IPS DF 6.9 (cell line): Measurements from ENCODE around the gene CARMIL1.
"Not testable (repeated sequence)": the region's sequence is repeated elsewhere in the genome, so short reads cannot be mapped to it uniquely, and the experiment has no call there.

ENCODE experiments used
- DNase-seq: peaks from one replicate; pipeline ENCODE4 v3.0.0-alpha.2; 2013; ENCODE audit warnings: low read depth, low spot score
- H3K27ac ChIP-seq: one replicate; pipeline ENCODE4 v1.5.1; 2013; ENCODE audit warnings: low read length, control low read depth
- H3K27me3 ChIP-seq: 2 replicates; pipeline ENCODE4 v1.6.1; 2013; ENCODE audit warnings: mild to moderate bottlenecking, low read length; ENCODE audit not compliant: control insufficient read depth, insufficient read depth
- H3K36me3 ChIP-seq: 2 replicates; pipeline ENCODE4 v1.6.1; 2013; ENCODE audit warnings: low read length; ENCODE audit not compliant: control insufficient read depth, insufficient read depth
- H3K4me1 ChIP-seq: 2 replicates; pipeline ENCODE4 v1.6.1; 2013; ENCODE audit warnings: low read length; ENCODE audit not compliant: control insufficient read depth, insufficient read depth
- H3K4me3 ChIP-seq: 2 replicates; pipeline ENCODE4 v1.5.1; 2013; ENCODE audit warnings: mild to moderate bottlenecking, low read length
- H3K9me3 ChIP-seq: 2 replicates; pipeline ENCODE4 v1.6.1; 2013; ENCODE audit warnings: low read length, inconsistent platforms; ENCODE audit not compliant: control insufficient read depth, insufficient read depth
- WGBS: extraction: QIAGEN DNeasy Blood & Tissue Kit; methylation state at CpG from one replicate; pipeline ENCODE4 v1.1.7; 2013; ENCODE audit warnings: mixed read lengths, missing lambda C conversion rate; ENCODE audit not compliant: insufficient read length, insufficient coverage; 5-methylcytosine and 5-hydroxymethylcytosine counted together

Gene CARMIL1

GRCh38 chr6:25369036-25369432 is 89.9 kb downstream of the CARMIL1 start:
- DNase-seq = no peak
- H3K36me3 ChIP-seq = no peaks in the 10 kb centered on the region
- no peak overlapping the region for H3K27ac ChIP-seq

DNA sequence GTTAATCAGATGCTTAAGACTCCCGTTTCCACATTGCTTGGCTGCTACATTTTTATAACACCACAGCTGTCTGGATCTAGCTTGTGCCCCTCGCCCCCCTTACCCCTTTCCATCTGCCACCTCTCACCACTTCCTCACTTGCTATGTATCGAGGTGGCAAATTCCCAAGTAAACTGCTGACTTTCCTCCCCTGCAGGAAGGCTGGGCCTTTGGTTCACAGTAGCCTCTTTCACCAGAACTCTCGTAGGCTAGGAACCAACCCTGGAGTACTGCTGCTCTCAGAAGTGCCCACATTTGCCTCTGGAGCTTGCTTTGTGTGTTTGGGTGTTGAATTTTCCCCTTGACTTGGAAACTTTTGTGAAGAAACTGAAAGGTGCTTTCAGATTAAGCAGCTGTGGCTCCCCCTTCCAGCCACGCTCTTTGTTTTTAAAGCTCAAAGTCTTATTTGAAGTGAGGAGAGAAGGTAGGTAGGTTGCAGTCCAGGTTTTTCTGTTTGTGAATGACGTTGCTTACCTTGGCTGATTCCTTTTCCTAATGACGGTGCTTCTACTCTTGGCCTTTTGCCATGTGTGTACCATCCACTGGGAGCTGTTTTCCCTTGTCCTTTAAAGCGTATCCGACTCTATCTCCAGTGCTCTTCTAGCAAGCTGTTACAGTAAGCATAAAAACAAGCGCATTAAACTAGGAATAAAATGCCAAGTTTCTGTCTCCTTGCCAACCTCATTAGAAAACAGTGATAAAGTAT is 90.4 kb downstream of the CARMIL1 start:
- no peak overlapping the region for H3K27ac ChIP-seq
- H3K4me1 ChIP-seq = peaks cover 7% of the 10 kb centered on the region
- no peaks in the 10 kb centered on the region for H3K36me3 ChIP-seq
- H3K4me3 ChIP-seq = no peak overlapping the region
- no CpG with 5 or more reads among the region's 10 CpGs for WGBS
- no peaks in the 10 kb centered on the region for H3K9me3 ChIP-seq
- DNase-seq = no peak
- no peaks in the 10 kb centered on the region for H3K27me3 ChIP-seq

More at GRCh38 chr6:25369036-25369432, 89.9 kb downstream of the CARMIL1 start:
- H3K4me1 ChIP-seq = peaks cover 7% of the 10 kb centered on the region
- no peaks in the 10 kb centered on the region for H3K27me3 ChIP-seq
- H3K4me3 ChIP-seq = no peak overlapping the region
- H3K9me3 ChIP-seq = no peaks in the 10 kb centered on the region
- no CpG with 5 or more reads among the region's 6 CpGs for WGBS

GRCh38 chr6:25370178-25371036 is 91.2 kb downstream of the CARMIL1 start:
- Histone ChIP-seq H3K9me3 (no peaks in the 10 kb centered on the region), H3K4me3 (no peak overlapping the region), H3K4me1 (peaks cover 7% of the 10 kb centered on the region), H3K27ac (no peak overlapping the region), H3K36me3 (no peaks in the 10 kb centered on the region), H3K27me3 (no peaks in the 10 kb centered on the region)
- no CpG with 5 or more reads among the region's 10 CpGs for WGBS
- no peak for DNase-seq

GRCh38 chr6:25371037-25371347 is 91.8 kb downstream of the CARMIL1 start:
- Histone ChIP-seq H3K9me3 (no peaks in the 10 kb centered on the region), H3K36me3 (no peaks in the 10 kb centered on the region), H3K27ac (no peak overlapping the region), H3K4me1 (peaks cover 7% of the 10 kb centered on the region), H3K4me3 (no peak overlapping the region), H3K27me3 (no peaks in the 10 kb centered on the region)
- DNase-seq = no peak
- no CpG with 5 or more reads among the region's 2 CpGs for WGBS

GRCh38 chr6:25375125-25375524 is 96.0 kb downstream of the CARMIL1 start:
- H3K4me1 ChIP-seq = no peaks in the 10 kb centered on the region
- no peak overlapping the region for H3K4me3 ChIP-seq
- DNase-seq = no peak
- H3K27me3 ChIP-seq = no peaks in the 10 kb centered on the region
- WGBS = no CpG with 5 or more reads among the region's 1 CpG
- H3K27ac ChIP-seq = no peak overlapping the region
- no peaks in the 10 kb centered on the region for H3K9me3 ChIP-seq
- no peaks in the 10 kb centered on the region for H3K36me3 ChIP-seq

DNA sequence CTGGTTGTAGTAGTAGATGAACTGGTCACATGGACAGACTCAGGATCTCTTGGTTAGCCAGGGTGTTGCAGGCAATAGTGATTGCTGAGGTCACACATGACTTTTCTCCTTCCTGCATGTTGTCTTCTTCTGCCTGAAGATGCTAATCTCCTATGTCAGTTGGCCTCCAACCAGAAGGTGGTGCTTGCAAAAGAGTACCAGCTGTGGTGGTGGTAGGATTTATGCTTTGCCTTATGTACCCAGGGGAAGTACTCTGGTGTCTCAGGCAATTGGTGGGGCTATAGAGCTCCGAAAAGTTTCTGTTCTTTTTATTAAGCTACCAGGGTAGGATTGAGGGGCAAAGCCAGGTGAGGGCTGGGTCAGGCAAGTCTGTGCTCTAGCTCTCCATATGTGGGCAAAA is 98.5 kb downstream of the CARMIL1 start:
- DNase-seq = no peak
- Histone ChIP-seq H3K9me3 (no peaks in the 10 kb centered on the region), H3K27me3 (no peaks in the 10 kb centered on the region), H3K4me1 (no peaks in the 10 kb centered on the region), H3K27ac (no peak overlapping the region), H3K36me3 (no peaks in the 10 kb centered on the region), H3K4me3 (no peak overlapping the region)
- no CpG with 5 or more reads among the region's 1 CpG for WGBS

DNA sequence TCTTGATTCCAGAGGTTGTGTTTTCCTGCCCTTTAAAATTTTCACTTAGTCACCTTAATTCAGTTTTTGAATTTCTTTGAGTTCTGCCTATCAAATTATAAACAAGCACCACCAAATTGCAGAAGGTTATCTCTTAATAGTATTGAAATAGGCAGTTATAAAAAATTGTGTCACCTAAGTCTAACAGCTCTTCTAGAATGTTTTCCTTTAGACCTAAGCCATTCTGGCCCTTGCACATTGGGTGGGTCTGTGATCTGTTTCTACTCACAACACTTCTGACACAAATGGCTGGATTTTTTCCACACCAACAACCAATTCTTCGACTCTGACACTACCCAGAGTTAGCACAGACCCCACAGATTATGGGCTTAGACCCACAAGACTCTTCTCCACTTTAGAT is 101.9 kb downstream of the CARMIL1 start:
- Histone ChIP-seq H3K27ac (no peak overlapping the region), H3K4me1 (no peaks in the 10 kb centered on the region), H3K4me3 (no peak overlapping the region), H3K27me3 (no peaks in the 10 kb centered on the region), H3K36me3 (no peaks in the 10 kb centered on the region), H3K9me3 (no peaks in the 10 kb centered on the region)
- no CpG with 5 or more reads among the region's 1 CpG for WGBS
- DNase-seq = no peak

- H3K27me3 ChIP-seq, DNase-seq, H3K27ac ChIP-seq, H3K9me3 ChIP-seq, H3K4me3 ChIP-seq, H3K36me3 ChIP-seq, H3K4me1 ChIP-seq: not testable (repeated sequence)
- no CpG with 5 or more reads among the region's 8 CpGs for WGBS
Measured at GRCh38 chr6:25382476-25382875, 103.3 kb downstream of the CARMIL1 start.

DNA sequence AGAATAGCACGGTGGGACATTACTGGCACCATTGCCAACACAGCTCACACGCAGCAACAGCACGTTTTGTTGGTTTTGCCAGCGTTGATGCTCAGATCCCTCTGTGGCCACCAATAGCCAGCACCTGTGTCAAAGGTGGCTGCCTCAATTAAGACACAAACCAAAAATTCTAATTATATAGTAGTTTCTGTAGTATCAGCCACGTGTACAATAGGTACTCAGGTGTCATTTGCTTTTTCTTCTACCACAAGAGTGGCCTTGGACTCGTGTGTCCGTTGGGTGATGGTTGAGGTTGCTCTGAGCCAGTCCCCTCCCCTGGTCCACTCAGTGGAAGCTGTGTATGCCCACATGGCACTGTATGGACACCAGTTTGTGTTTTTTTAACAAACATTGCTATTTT is 105.1 kb downstream of the CARMIL1 start:
- no peaks in the 10 kb centered on the region for H3K27me3 ChIP-seq
- no peaks in the 10 kb centered on the region for H3K36me3 ChIP-seq
- H3K4me3 ChIP-seq = no peak overlapping the region
- no peaks in the 10 kb centered on the region for H3K9me3 ChIP-seq
- no peak for DNase-seq
- H3K4me1 ChIP-seq = no peaks in the 10 kb centered on the region
- WGBS = no CpG with 5 or more reads among the region's 7 CpGs
- H3K27ac ChIP-seq = no peak overlapping the region

GRCh38 chr6:25384967-25385366 is 105.8 kb downstream of the CARMIL1 start:
- Histone ChIP-seq H3K27me3 (no peaks in the 10 kb centered on the region), H3K36me3 (no peaks in the 10 kb centered on the region), H3K4me1 (no peaks in the 10 kb centered on the region), H3K9me3 (no peaks in the 10 kb centered on the region), H3K27ac (no peak overlapping the region), H3K4me3 (no peak overlapping the region)
- no CpG with 5 or more reads among the region's 5 CpGs for WGBS
- DNase-seq = no peak
